Daoy (cell line): ENCODE measurements around the gene LDLRAD4. TPM values are rescaled to one million over a fixed set of nuclear protein-coding genes. Genes with fewer than 3 reads are reported as not detected.

ENCODE experiments used
- DNase-seq: peaks from one replicate; pipeline ENCODE4 v3.0.0-alpha.2; 2015; ENCODE audit warnings: low read depth
- total RNA-seq: library from RNA; depleted of rRNA; stranded (reverse); fragments of >200 nt; shearing (Covaris generic); gene quantifications from 2 replicates; pipeline ENCODE4 v1.2.3, GENCODE V29; 2014

Gene LDLRAD4
- total RNA-seq, 1 experiment from 2014 or later, result 8.2 TPM

DNA sequence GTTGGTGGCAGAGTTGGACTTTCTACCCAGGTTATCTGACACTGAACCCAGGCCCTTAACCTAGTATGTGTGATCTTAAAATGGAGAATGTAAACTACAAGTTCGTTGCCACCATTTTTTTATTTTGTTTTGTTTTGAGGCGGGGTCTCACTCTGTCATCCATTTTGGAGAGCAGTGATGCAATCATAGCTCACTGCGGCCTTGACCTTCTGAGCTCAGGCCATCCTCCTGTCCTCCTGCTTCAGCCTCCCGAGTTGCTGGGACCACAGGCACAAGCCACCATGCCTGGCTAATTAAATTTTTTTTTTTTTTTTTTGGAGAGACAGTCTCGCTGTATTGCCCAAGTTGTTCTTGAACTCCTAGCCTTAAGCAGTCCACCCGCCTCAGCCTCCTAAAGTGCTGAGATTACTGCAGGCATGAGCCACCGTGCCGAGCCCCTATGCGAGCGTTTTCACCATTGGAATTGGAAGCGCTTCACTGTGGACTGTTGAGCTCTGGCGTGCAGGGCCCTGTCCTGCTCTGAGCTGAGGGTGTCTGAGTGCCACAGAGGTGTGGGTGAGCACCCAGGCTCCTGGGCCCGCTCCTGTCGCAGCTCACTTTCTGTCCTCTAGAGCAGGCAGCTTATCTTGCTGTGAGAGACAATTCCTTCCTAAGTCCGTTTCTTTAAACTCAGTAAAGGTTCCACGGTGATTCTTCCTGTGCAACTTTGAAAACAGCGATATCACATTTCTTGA lies 186.9 kb downstream of the LDLRAD4 start:
- no peak for DNase-seq

DNA sequence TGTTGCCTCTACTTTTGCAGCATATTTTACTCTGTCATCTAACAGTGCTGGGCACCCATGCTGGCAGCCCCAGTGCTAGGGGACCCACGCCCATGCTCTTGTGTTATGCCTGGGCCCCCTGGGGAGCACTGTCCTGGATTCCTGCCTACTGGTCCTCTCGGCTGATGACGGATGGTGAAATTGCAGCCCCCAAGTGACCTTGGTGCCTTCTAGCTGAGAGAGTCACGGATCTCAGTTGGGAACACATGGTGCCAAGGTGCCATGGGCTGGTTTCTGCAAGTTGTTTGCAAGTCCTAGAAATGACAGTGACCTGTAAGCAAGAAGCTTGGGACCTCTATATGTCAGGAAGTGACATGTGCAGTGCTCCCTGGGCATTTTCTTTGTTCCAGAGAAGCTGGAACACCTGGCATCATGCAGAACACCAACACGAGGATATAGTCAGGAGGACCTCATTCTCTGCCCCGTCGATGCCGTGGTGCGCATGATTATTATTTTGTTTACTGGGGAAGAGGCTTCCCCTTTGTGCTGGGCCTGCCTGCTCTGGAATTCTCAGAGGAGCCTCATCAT lies 187.6 kb downstream of the LDLRAD4 start:
- no peak for DNase-seq

- DNase-seq, result no peak
Measured at GRCh38 chr18:13406736-13407135, 188.2 kb downstream of the LDLRAD4 start.

- DNase-seq, result no peak
Measured at GRCh38 chr18:13407484-13407883, 188.9 kb downstream of the LDLRAD4 start.

DNA sequence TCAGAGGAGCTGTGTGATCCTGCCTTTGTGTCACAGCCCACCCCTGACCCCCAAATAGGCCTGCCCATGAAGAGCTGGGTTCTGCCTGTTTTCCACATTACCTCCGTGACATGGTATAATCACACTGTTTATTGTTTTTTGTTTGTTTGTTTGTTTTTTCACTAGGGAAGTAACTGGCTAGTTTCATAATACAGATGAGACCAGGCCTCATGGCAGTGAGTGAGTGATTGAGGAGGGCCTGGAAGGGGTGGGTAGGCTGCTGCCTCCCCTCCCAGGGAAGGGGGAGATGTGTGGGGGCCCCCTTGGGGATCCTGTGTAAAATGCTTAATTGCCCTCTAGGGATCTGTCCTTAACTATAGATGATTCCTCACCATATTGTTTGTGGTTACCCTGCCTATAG lies 190.5 kb downstream of the LDLRAD4 start:
- DNase-seq, result no peak

DNA sequence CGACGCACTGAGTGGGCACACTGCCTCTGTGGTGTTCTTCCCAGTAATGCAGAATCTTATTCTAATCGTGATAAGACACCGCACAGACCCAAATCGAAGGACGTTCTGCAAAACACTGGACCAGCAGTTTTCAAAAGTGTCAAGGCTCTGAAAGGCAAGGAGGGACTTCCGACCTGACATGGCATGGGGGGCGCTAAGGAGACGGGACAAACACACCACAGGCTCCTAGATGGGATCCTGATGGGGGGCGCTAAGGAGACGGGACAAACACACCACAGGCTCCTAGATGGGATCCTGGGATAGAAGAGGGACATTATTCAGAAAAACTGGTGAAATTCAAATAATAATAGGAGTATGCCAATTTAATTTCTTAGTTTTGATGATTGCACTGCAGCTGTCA lies 191.4 kb downstream of the LDLRAD4 start:
- no peak for DNase-seq

DNA sequence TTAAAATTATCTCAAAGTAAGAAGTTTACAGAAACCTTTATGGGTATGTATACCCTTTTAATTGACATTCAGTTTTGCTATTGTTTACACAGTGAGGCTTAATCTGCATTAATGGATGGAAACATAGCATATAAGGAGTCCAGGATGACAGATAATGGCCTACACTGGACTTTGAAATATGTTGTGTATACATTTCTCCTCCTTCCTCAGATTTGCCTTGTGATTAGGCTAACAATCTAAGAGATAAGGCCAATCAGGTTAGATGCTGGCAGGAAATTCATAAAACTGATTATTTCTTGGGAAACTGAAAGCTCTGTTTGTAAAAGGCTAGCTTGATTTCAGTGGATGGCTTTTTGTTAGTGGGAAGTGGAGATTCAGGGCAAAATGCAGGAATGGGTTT lies 191.9 kb downstream of the LDLRAD4 start:
- DNase-seq, result no peak

DNA sequence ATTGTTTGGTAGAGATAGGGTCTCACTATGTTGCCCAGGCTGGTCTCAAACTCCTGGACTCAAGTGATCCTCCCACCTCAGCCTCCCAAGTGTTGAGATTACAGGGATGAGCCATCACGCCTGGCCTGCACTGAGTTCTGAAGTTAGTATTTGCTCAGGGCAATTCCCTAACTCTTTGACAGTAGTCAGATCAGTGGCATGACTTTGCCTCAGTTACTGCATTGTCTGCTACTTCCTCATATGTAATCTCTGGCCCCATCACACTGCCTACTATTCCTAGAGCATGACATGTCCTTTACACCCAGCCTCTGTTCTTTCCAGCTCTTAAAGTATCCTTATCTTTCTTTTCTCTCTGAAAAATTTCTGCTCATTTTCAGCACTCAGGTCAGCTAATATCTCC lies 193.5 kb downstream of the LDLRAD4 start:
- no peak for DNase-seq

GRCh38 chr18:13412901-13413300 lies 194.3 kb downstream of the LDLRAD4 start:
- no peak for DNase-seq

GRCh38 chr18:13414102-13414501 lies 195.5 kb downstream of the LDLRAD4 start:
- no peak for DNase-seq

- no peak for DNase-seq
Measured at GRCh38 chr18:13414521-13414920, 196.0 kb downstream of the LDLRAD4 start.

DNA sequence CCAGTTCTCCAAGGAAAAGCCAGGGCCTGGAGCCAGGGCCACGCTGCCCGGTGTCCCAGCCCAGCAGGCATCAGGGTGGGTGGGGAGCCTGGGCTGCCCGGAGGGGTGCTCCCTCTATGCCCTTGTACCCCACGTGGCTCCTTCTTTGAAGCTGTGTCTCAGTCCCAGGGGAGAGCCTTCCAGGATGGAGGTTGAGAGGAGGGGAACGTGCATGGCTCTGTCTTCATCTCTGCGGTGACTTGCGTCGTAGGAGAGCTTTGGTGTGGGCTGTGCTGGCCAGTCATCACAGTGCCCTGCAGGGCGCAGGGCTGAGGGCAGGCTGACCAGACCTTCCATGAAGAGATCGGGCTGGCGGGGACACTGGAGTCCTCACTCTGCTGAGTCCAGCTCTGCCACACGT lies 197.2 kb downstream of the LDLRAD4 start:
- no peak for DNase-seq

- peak; percentile 69 for DNase-seq
Measured at GRCh38 chr18:13416208-13416607, 197.6 kb downstream of the LDLRAD4 start.

DNA sequence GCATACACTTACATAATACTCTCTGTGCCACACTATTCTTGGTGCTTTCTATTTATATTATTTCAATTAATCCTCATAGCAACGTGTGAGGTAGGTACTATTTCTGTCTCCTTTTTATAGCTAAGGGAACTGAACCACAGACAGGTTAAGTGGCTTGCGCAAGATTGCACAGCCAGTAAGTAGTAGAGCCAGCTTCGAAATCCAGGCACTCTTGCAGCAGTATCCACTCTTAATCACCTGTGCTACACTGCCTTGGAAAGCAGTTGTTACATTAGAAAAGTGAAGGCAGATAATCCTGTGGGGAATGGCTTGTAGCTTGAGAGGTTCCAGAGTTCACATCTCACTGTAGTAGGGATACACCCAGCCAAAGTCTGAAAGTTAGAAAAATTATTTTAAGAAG lies 198.3 kb downstream of the LDLRAD4 start:
- DNase-seq, result no peak

DNA sequence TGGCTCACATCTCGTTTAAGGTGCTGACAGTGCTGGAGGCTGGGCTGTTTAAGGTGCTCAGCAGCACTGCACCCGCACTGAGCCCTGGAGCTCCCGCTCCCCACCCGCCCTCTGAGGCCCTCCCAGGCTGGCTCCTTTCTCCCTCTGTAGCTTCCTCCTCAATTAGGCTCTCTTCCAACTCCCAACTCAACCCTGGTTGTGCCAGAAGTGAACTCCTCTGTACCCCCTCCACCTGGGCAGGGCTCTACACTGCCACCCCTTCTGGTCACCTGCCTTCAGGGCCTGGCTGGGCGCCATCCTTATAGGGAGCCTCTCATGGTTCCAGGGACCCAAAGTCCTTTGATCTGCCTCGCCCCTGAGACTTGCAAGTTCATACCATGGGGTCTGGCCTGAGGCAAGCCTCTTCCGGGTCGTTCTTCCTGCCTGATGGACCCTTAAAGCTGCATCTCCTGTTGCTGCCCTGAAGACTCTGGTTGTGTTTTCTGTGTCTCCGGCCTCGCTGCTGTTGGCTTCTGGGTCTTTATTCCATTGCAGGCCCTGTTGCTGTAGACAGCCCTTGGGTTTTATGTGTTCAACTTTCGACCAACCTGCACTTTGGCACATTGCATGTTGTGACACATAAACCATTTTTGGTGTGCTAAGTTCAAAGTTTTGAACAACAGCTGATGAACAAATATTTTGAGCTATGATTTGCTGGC lies 199.6 kb downstream of the LDLRAD4 start:
- DNase-seq, result no peak

DNA sequence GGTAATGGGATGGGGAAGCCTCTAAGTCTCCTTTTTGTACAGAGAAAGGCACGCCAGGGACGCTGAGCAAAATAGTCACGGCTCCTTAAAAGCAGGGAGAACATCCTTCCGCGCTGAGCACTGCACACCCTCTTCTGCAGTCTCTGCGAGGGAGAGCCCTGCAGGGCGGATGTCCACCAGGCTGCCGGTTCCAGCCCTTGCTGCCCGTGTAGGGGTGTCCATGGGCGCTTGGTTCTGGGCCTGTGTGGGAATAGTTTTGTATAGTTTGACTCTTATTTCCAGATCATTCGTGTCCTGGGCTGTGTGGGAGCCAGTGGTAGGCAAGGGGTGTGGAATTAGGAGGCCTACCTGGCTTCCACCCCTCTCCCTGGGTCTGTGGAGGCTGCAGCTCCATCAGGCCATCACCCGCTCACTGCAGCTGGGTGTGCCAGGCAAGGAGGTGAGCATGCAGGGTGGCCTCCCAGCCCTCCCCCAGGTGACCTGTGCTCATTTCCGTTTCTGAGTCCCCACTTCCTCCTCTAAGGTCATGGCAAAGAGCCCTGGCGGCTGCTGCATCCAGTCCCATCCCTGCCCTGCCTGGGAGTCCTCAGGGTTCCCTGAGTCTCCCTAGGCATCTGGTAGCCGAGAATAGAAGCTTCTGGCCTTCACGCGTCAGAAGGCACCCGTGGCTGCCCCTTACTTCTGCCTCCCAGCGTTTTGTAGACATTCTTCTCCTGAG lies 202.6 kb downstream of the LDLRAD4 start:
- no peak for DNase-seq

DNA sequence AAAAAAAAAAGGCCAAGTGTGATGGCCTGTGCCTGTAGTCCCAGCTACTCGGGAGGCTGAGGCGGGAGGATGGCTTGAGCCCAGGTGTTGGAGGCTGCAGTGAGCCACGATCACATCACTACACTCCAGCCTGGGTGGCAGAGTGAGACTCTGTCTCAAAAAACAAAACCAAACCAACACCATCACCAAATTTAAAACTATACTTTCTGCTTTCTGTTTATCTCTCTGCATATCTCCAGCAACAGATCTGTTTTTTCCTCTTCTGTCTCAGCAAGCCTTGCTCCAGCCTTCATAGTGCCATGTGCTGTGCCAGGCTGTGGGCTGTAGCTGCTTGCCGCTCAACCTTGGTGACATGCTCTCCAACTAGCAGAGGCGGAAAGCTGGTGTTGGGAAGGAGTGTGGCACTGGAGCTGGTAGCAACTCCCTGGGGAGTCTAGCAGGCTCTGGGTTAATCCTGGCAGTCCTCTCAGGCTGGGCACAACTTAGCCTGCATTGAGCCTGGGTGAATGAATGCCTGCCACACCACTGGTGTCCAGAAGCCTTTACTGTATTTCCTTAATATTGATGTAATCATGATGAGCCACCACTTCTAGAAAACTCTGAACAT lies 204.1 kb downstream of the LDLRAD4 start:
- DNase-seq, result no peak

DNA sequence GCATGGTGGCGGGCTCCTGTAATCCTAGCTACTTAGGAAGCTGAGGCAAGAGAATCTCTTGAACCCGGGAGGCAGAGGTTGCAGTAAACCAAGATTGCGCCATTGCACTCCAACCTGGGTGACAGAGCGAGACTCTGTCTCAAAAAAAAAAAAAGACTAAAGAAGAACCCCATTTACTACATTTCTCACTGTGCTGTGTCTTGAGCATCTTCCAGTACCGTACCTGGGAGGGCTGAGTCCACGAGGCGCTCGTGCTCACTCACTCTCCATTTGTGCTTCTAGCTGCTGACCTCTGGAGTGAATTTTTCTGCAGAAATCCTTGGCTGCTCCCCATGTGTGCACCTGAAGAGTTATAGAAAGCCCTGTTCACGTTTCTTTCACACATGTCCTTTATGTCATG lies 204.8 kb downstream of the LDLRAD4 start:
- DNase-seq, result no peak

DNA sequence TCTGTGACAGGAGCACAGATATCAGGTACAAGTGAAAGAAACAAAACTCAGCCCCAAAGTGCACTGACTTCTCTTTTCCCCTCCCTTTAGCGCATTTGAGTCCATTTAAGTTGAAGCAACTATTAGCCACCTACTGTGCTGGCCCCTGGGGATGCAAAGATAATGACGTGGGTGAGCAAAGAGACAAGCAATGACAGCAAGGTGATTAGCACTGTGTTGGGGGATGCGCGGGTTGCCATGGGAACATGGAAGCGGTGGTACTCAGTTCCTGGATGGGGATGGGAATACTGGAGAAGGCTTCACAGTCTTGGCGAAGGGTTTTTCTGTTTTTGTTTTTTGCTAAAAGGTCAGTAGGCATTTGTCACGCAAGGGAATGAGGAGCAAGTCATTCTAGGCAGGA lies 205.8 kb downstream of the LDLRAD4 start:
- no peak for DNase-seq

DNA sequence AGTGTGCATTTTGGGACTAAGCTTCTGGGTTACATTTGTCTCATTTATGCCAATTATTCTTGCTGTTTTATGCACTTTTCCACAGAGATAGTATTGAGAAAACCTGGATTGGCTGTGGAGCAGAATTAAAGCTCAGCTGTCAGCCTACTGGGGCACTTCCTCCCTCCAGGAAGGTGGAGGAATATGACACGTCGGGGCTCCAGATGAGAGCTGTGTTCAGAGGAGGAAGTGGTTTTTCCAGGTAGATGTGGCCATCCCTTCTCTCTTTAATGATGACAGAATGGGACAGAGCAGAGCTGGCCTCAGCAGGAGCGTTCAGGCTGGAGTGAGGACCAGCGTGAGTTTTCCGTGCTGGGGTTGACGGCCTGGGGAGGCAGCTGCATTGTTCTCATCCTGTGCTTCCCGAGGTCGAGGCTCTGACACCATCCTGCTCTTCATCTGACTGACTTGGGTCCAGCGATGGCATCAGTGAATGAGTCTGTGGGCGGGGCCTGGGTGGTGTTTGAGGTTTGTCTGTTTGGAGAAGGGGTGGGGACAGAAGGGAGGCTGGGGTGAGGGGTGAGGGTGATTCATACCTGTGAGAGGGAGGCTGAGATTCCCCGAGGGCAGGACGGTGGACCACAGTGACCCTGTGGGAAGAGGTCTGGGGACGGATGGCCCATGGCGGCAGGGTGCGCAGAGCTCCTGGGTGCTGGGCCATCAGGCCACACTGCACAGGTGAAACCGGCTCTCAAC lies 207.0 kb downstream of the LDLRAD4 start:
- peak; percentile 30 for DNase-seq

- DNase-seq, result no peak
Measured at GRCh38 chr18:13427354-13427753, 208.8 kb downstream of the LDLRAD4 start.
